K562 (cell line): ENCODE measurements around the gene NPDC1. TPM values are rescaled to one million over a fixed set of nuclear protein-coding genes. Genes with fewer than 3 reads are reported as not detected.

Experiments used
- ATAC-seq: fragments of 200-7000 bp; cut with Tn5 transposase; 3 replicates; pipeline ENCODE4 v1.9.1; 2020; ENCODE audit warnings: moderate library complexity
- BruUV-seq: library from RNA; stranded (reverse); fragments of 400-500 nt; replicated peaks from 2 replicates; lab custom pipeline; 2021; lab: Mats Ljungman, UMichigan
- CTCF ChIA-PET: fragments of 300-600 bp; formaldehyde crosslinking; extraction: SDS; loops from one replicate; lab custom pipeline; 2021; ENCODE audit warnings: low intra/inter-chr PET ratio; lab: Yijun Ruan, JAX
- POLR2A ChIA-PET: fragments of 300-600, 350-650 bp; sonication (Branson Sonifier 250); formaldehyde crosslinking; extraction: SDS; loops from one replicate; lab custom pipeline; 2021; ENCODE audit warnings: antibody characterized with exemption, inconsistent platforms; lab: Yijun Ruan, JAX
- DNase-seq, 4 experiments: peaks; one replicate each; pipeline versions ENCODE4 v3.0.0 to v3.0.0-alpha.2; 2011 to 2018; ENCODE audit warnings: low spot score in 3 of 4, mixed read lengths in 3 of 4; ENCODE audit errors: extremely low read depth in 1 of 4
- FAIRE-seq: peaks from 2 replicates; lab custom pipeline; 2011; peaks lifted over from hg19 to GRCh38; lab: Jason Lieb, UNC
- H2AFZ ChIP-seq: 2 replicates; pipeline ENCODE4 v1.6.0; 2011; ENCODE audit warnings: low read depth, low read length, control low read depth, inconsistent platforms
- H3K27ac ChIP-seq: fragments of 200-600 bp; 3 replicates; pipeline ENCODE4 v1.8.0; 2011; ENCODE audit warnings: low read depth, mild to moderate bottlenecking, control low read depth, inconsistent platforms, low read length, moderate library complexity, mixed read lengths; ENCODE audit errors: extremely low read depth
- H3K27me3 ChIP-seq, 2 experiments: fragments of 300-600 bp in 1 of 2; 2 replicates in 1 of 2; 3 replicates in 1 of 2; pipeline versions ENCODE4 v1.6.0 to v1.8.0; 2011; ENCODE audit warnings: inconsistent platforms in 2 of 2, low read length in 2 of 2, mild to moderate bottlenecking in 1 of 2, mixed read lengths in 1 of 2, moderate library complexity in 1 of 2; ENCODE audit not compliant: control insufficient read depth in 2 of 2, insufficient read depth in 2 of 2
- H3K36me3 ChIP-seq: fragments of 300-600 bp; 3 replicates; pipeline ENCODE4 v1.8.0; 2011; ENCODE audit warnings: mild to moderate bottlenecking, low read length, inconsistent platforms; ENCODE audit not compliant: control insufficient read depth, insufficient read depth
- H3K4me1 ChIP-seq, 2 experiments: fragments of 200-600 bp in 1 of 2; replicated peaks in 1 of 2; 2 replicates in 1 of 2; 3 replicates in 1 of 2; pipeline versions ENCODE4 v1.5.1 to v1.8.0; 2011; ENCODE audit warnings: inconsistent platforms in 2 of 2, low read length in 2 of 2, mild to moderate bottlenecking in 1 of 2, mixed read lengths in 1 of 2, moderate library complexity in 1 of 2; ENCODE audit not compliant: control insufficient read depth in 2 of 2, insufficient read depth in 2 of 2
- H3K4me2 ChIP-seq: 2 replicates; pipeline ENCODE4 v1.6.1; 2011; ENCODE audit warnings: low read length, control low read depth, inconsistent platforms, mixed read lengths; ENCODE audit not compliant: insufficient read depth
- H3K4me3 ChIP-seq: fragments of 200-600 bp; sonication (generic), shearing (Covaris generic); 2 replicates; pipeline ENCODE4 v1.5.1; 2016; ENCODE audit warnings: control low read depth, inconsistent platforms
- H3K79me2 ChIP-seq: fragments of 200-600 bp; 3 replicates; pipeline ENCODE4 v1.8.0; 2011; ENCODE audit warnings: low read length, inconsistent platforms; ENCODE audit not compliant: control insufficient read depth, insufficient read depth
- H3K9ac ChIP-seq, 2 experiments: 2 replicates each; pipeline versions ENCODE4 v1.6.0 to v1.6.1; 2011; ENCODE audit warnings: low read depth in 2 of 2, low read length in 2 of 2, control low read depth in 1 of 2, inconsistent platforms in 1 of 2, mild to moderate bottlenecking in 1 of 2, mixed read lengths in 1 of 2; ENCODE audit not compliant: insufficient read depth in 1 of 2
- H3K9me1 ChIP-seq: one replicate; pipeline ENCODE4 v1.6.0; 2011; ENCODE audit warnings: inconsistent platforms, mild to moderate bottlenecking, low read length, moderate library complexity; ENCODE audit not compliant: control insufficient read depth, insufficient read depth
- H3K9me3 ChIP-seq: replicated peaks from 2 replicates; pipeline ENCODE4 v1.5.1; 2011; ENCODE audit warnings: low read depth, low read length, inconsistent platforms; ENCODE audit not compliant: control insufficient read depth, insufficient read depth
- H4K20me1 ChIP-seq: replicated peaks from 2 replicates; pipeline ENCODE4 v1.6.1; 2011; ENCODE audit warnings: low read length, inconsistent platforms, mixed read lengths; ENCODE audit not compliant: control insufficient read depth, insufficient read depth
- ATF3 ChIP-seq, 2 experiments: fragments of 450-650 bp in 1 of 2; sonication (generic) in 1 of 2; formaldehyde crosslinking in 1 of 2; IDR thresholded peaks in 1 of 2; conservative IDR thresholded peaks in 1 of 2; 2 replicates each; pipeline versions ENCODE4 v1.6.1 to v1.8.1; 2016 to 2023; ENCODE audit warnings: mild to moderate bottlenecking in 2 of 2, moderate library complexity in 2 of 2, inconsistent platforms in 1 of 2, missing genetic modification reagents in 1 of 2
- HLTF ChIP-seq: fragments of 450-650 bp; IDR thresholded peaks from 2 replicates; pipeline ENCODE4 v1.6.1; 2016
- ILK ChIP-seq: fragments of 450-650 bp; IDR thresholded peaks from 2 replicates; pipeline ENCODE4 v1.6.1; 2016; ENCODE audit warnings: missing genetic modification characterization, low read depth, mild to moderate bottlenecking, missing compliant biosample characterization, moderate library complexity, borderline replicate concordance
- KLF10 ChIP-seq: fragments of 250-450 bp; sonication (Bioruptor Pico); IDR thresholded peaks from 2 replicates; pipeline ENCODE4 v1.6.1; 2021; ENCODE audit warnings: matching md5 sums
- MAFG ChIP-seq: fragments of 450-650 bp; conservative IDR thresholded peaks from 2 replicates; pipeline ENCODE4 v1.6.1; 2016; ENCODE audit warnings: missing genetic modification characterization, missing compliant biosample characterization
- NCOA2 ChIP-seq, 2 experiments: fragments of 450-650 bp; IDR thresholded peaks; 2 replicates each; pipeline ENCODE4 v1.6.1; 2018; ENCODE audit warnings: mild to moderate bottlenecking in 2 of 2, moderate library complexity in 1 of 2; ENCODE audit not compliant: partially characterized antibody in 2 of 2
- POLR2G ChIP-seq: fragments of 200-400 bp; formaldehyde crosslinking; IDR thresholded peaks from 2 replicates; pipeline ENCODE4 v1.6.1; 2017; ENCODE audit warnings: low read depth, mild to moderate bottlenecking, antibody characterized with exemption, low read length, moderate library complexity
- PTRF ChIP-seq: fragments of 450-650 bp; IDR thresholded peaks from 2 replicates; pipeline ENCODE4 v1.6.1; 2016; ENCODE audit warnings: mild to moderate bottlenecking, missing genetic modification characterization, missing compliant biosample characterization
- TSC22D4 ChIP-seq: fragments of 450-650 bp; IDR thresholded peaks from 2 replicates; pipeline ENCODE4 v1.6.1; 2016; ENCODE audit warnings: missing genetic modification characterization, missing biosample characterization, control low read depth
- ZBTB33 ChIP-seq: sonication (generic); formaldehyde crosslinking; IDR thresholded peaks from 2 replicates; pipeline ENCODE4 v1.8.1; 2023; ENCODE audit warnings: mild to moderate bottlenecking, missing genetic modification reagents
- ZNF239 ChIP-seq: fragments of 250-450 bp; sonication (Bioruptor Pico); IDR thresholded peaks from 2 replicates; pipeline ENCODE4 v1.4.0; 2020; ENCODE audit warnings: mild to moderate bottlenecking
- WGBS: fragments of 100-300 bp; shearing (Covaris generic); methylation state at CpG from one replicate; pipeline ENCODE4 v1.1.6; 2016; ENCODE audit warnings: low coverage, mixed read lengths; ENCODE audit not compliant: insufficient coverage; ENCODE audit errors: missing lambda C conversion rate; 5-methylcytosine and 5-hydroxymethylcytosine counted together
- in situ Hi-C: fragments of 300-500 bp; cut with MboI; formaldehyde crosslinking; loops from 4 replicates; pipeline ENCODE4 v1.15.0; 2018; ENCODE audit warnings: inconsistent platforms, mixed read lengths
- intact Hi-C: fragments of 100-400 bp; cut with micrococcal nuclease; formaldehyde crosslinking; loops from 2 replicates; pipeline ENCODE4 v1.14.2; 2022
- polyA plus RNA-seq, 8 experiments: library from polyadenylated mRNA; depleted of rRNA in 4 of 8; stranded (reverse) in 5 of 8; unstranded in 3 of 8; fragments of >200 nt; fragmentation: Nextera tagmentation in 2 of 8; fragmentation: Illumina TruSeq in 1 of 8; extraction: Ambion mirVana in 2 of 8; extraction: Trizol in 1 of 8; gene quantifications; 2 replicates each; pipeline versions ENCODE4 v1.2.1 to v1.2.3, GENCODE V29; 2011 to 2014; ENCODE audit warnings: inconsistent platforms in 1 of 8, missing spikeins in 1 of 8
- total RNA-seq, 7 experiments: library from RNA; depleted of rRNA in 6 of 7; stranded (reverse); fragments of >200 nt in 6 of 7; fragmentation: Illumina TruSeq in 2 of 7; extraction: Trizol in 2 of 7; gene quantifications; 2 replicates each; pipeline versions ENCODE4 v1.2.1 to v1.2.3, GENCODE V29; 2011 to 2021; ENCODE audit warnings: low replicate concordance in 1 of 7

The NPDC1 gene
- total and polyA plus RNA-seq, 9 of the 15 experiments (the other 6 are each of a cell fraction or from before 2014, with no cell fraction given), result 0.06 to 2.1 (median 0.53) TPM; not detected in 3

GRCh38 chr9:137078701-137079400 is 32.9 kb upstream of the NPDC1 start:
- FAIRE-seq, result no peak
- WGBS, result 73% methylated on average over 34 of the region's 51 CpGs
- intact Hi-C loops, result no loop called here
- Histone ChIP-seq H3K4me3 (no peak overlapping the region), H3K27me3 (no peaks in the 10 kb centered on the region), H2AFZ (no peak overlapping the region), H3K9ac (peak overlapping the region in 1 of 2 experiments; percentile 37; a peak in 1 of 4 replicates), H3K4me2 (no peak overlapping the region), H4K20me1 (no peaks in the 10 kb centered on the region), H3K36me3 (peaks cover 10% of the 10 kb centered on the region; the same call in 1 of the 3 replicates), H3K27ac (no peak overlapping the region), H3K9me1 (no peaks in the 10 kb centered on the region), H3K4me1 (peaks cover 21 to 75% of the 10 kb centered on the region in 2 experiments), H3K79me2 (no peaks in the 10 kb centered on the region; the same call in 2 of the 3 replicates), H3K9me3 (no peaks in the 10 kb centered on the region)
- CTCF ChIA-PET, result no interaction called here
- no peak for ATAC-seq
- no peak for DNase-seq
- POLR2A ChIA-PET, result interaction anchor here (0.6 to 1.0 kb wide), 2 partner anchors 9 to 50 kb away, joined by 3 read pairs; partner anchors contain the start of gene SAPCD2
- TF ChIP-seq POLR2G (0 out of 2 replicates have a peak, but pooled peaks have one; percentile 15), ILK (tag) (no peak), NCOA2 (IDR thresholded peaks at IDR 0.05; ENCODE audit: partially characterized antibody in 2 of 2) (no peak), ZNF239 (CRISPR knock-in tag) (no peak), ZBTB33 (CRISPR knock-in tag) (peak; percentile 93), KLF10 (no peak), TSC22D4 (tag) (no peak), MAFG (tag) (no peak), PTRF (no peak), ATF3 (IDR thresholded peaks at IDR 0.05) (peak; percentile 25; the same call in 1 of the 2 replicates), ATF3 (CRISPR knock-in tag; conservative IDR thresholded peaks at IDR 0.05) (no peak), HLTF (no peak)
- in situ Hi-C loops, result no loop called here
- BruUV-seq, result no TSS peak
